Measurements from ENCODE around the gene CASP6.

The CASP6 gene

GRCh38 chr4:109645874-109646710 lies 57.2 kb downstream of the CASP6 start:
- DNase-seq (ENCODE audit: low read depth) = no peak
- TF ChIP-seq, protein P1, sequence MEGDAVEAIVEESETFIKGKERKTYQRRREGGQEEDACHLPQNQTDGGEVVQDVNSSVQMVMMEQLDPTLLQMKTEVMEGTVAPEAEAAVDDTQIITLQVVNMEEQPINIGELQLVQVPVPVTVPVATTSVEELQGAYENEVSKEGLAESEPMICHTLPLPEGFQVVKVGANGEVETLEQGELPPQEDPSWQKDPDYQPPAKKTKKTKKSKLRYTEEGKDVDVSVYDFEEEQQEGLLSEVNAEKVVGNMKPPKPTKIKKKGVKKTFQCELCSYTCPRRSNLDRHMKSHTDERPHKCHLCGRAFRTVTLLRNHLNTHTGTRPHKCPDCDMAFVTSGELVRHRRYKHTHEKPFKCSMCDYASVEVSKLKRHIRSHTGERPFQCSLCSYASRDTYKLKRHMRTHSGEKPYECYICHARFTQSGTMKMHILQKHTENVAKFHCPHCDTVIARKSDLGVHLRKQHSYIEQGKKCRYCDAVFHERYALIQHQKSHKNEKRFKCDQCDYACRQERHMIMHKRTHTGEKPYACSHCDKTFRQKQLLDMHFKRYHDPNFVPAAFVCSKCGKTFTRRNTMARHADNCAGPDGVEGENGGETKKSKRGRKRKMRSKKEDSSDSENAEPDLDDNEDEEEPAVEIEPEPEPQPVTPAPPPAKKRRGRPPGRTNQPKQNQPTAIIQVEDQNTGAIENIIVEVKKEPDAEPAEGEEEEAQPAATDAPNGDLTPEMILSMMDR (conservative IDR thresholded peaks at IDR 0.05; ENCODE audit: control insufficient read depth, insufficient read depth, low read depth, low read length) = no peak
- no peak overlapping the region for H3K4me3 ChIP-seq (ENCODE audit: control insufficient read depth, low read depth, low read length)

- H3K4me3 ChIP-seq (ENCODE audit: control insufficient read depth, low read depth, low read length) = no peak overlapping the region
- TF ChIP-seq, protein P1 (conservative IDR thresholded peaks at IDR 0.05; ENCODE audit: control insufficient read depth, insufficient read depth, low read depth, low read length) = no peak
- no peak for DNase-seq (ENCODE audit: low read depth)
These were observed 62.6 kb downstream of the CASP6 start for GRCh38 chr4:109640644-109641043.

Data from fibroblast of mammary gland (primary cell).